ENCODE measurements around the gene ARID5B. TPM values are rescaled to one million over a fixed set of nuclear protein-coding genes. Genes with fewer than 3 reads are reported as not detected.
A peak's percentile ranks its signal among the peaks of the same experiment; 100 is the strongest.

The ARID5B gene
- polyA plus RNA-seq, 1 of the 3 experiments (the other 2 are of a cell fraction), result 10.9 TPM

GRCh38 chr10:61897671-61898434 is 3.6 kb upstream of the ARID5B start (continued):
- TF ChIP-seq FOXJ3 (CRISPR knock-in tag; IDR thresholded peaks at IDR 0.05) (no peak), EZH2phosphoT487 (IDR thresholded peaks at IDR 0.05; ENCODE audit: borderline replicate concordance, low read depth) (no peak)

- ChIA-PET POLR2A (no interaction called here), CTCF (interaction anchor here (0.6 to 2.8 kb wide), 10 partner anchors 10 to 350 kb away, joined by 3 to 16 read pairs (median 4); no protein-coding TSS in a partner anchor)
- Histone ChIP-seq H3K4me2 (peak overlapping the region; percentile 91), H3K9me3 (no peaks in the 10 kb centered on the region), H3K9ac (peak overlapping the region; percentile 87; the same call in 1 of the 2 replicates), H3K9me2 (no peaks in the 10 kb centered on the region), H4K20me1 (ENCODE audit: insufficient read depth) (no peaks in the 10 kb centered on the region), H3K4me3 (ENCODE audit: low read depth in 2 of 2, low read length in 1 of 2) (peak overlapping the region in 1 of 2 experiments; percentile 84; a peak in 1 of 4 replicates), H3K36me3 (replicated peaks in 1 of 2; ENCODE audit: control insufficient read depth in 1 of 2, insufficient read depth in 2 of 2, low read length in 1 of 2) (no peaks in the 10 kb centered on the region), H3K27ac (ENCODE audit: low read depth in 2 of 2, low read length in 1 of 2) (peak overlapping the region; percentile 87 to 99; a peak in 3 of 4 replicates), H3K27me3 (ENCODE audit: insufficient read depth) (no peaks in the 10 kb centered on the region), H3K4me1 (ENCODE audit: control insufficient read depth in 1 of 2, insufficient read depth in 2 of 2, low read depth in 1 of 2, low read length in 1 of 2) (peaks cover 16 to 21% of the 10 kb centered on the region in 2 experiments; a peak in 3 of 4 replicates), H3K79me2 (ENCODE audit: insufficient read depth) (peaks cover 20% of the 10 kb centered on the region), H2AFZ (ENCODE audit: low read depth) (peak overlapping the region; percentile 92; the same call in 1 of the 2 replicates), H3F3A (replicated peaks; ENCODE audit: insufficient read depth) (peaks cover 24% of the 10 kb centered on the region)
- no peak for DNase-seq
- TF ChIP-seq FOXM1 (IDR thresholded peaks at IDR 0.05; ENCODE audit: low read depth) (no peak), RCOR1 (IDR thresholded peaks at IDR 0.05; ENCODE audit: low read length) (no peak), MEF2A (IDR thresholded peaks at IDR 0.05; ENCODE audit: borderline replicate concordance, low read depth) (no peak), NFIC (IDR thresholded peaks at IDR 0.05; ENCODE audit: borderline replicate concordance) (no peak), SIN3A (IDR thresholded peaks at IDR 0.05; ENCODE audit: borderline replicate concordance, low read depth, low read length) (no peak), EP300 (IDR thresholded peaks at IDR 0.05; ENCODE audit: borderline replicate concordance in 1 of 2, low read depth in 1 of 2, low read length in 1 of 2) (no peak), RXRA (IDR thresholded peaks at IDR 0.05; ENCODE audit: borderline replicate concordance, low read depth) (no peak), RAD21 (IDR thresholded peaks at IDR 0.05; ENCODE audit: low read length) (no peak), GABPA (IDR thresholded peaks at IDR 0.05; ENCODE audit: low read depth) (no peak), TEAD4 (IDR thresholded peaks at IDR 0.05; ENCODE audit: borderline replicate concordance, insufficient read depth) (no peak), CHD2 (IDR thresholded peaks at IDR 0.05; ENCODE audit: low read length, partially characterized antibody) (no peak), RFX5 (IDR thresholded peaks at IDR 0.05; ENCODE audit: low read length) (no peak), ELF1 (IDR thresholded peaks at IDR 0.05) (no peak), YY1 (IDR thresholded peaks at IDR 0.05; ENCODE audit: low read depth) (no peak), MXI1 (IDR thresholded peaks at IDR 0.05; ENCODE audit: low read depth, low read length) (no peak), JUND (IDR thresholded peaks at IDR 0.05) (no peak)
- TF ChIP-seq, protein P1, sequence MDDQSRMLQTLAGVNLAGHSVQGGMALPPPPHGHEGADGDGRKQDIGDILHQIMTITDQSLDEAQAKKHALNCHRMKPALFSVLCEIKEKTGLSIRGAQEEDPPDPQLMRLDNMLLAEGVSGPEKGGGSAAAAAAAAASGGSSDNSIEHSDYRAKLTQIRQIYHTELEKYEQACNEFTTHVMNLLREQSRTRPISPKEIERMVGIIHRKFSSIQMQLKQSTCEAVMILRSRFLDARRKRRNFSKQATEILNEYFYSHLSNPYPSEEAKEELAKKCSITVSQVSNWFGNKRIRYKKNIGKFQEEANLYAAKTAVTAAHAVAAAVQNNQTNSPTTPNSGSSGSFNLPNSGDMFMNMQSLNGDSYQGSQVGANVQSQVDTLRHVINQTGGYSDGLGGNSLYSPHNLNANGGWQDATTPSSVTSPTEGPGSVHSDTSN (IDR thresholded peaks at IDR 0.05), result no peak
- TF ChIP-seq, protein P2, sequence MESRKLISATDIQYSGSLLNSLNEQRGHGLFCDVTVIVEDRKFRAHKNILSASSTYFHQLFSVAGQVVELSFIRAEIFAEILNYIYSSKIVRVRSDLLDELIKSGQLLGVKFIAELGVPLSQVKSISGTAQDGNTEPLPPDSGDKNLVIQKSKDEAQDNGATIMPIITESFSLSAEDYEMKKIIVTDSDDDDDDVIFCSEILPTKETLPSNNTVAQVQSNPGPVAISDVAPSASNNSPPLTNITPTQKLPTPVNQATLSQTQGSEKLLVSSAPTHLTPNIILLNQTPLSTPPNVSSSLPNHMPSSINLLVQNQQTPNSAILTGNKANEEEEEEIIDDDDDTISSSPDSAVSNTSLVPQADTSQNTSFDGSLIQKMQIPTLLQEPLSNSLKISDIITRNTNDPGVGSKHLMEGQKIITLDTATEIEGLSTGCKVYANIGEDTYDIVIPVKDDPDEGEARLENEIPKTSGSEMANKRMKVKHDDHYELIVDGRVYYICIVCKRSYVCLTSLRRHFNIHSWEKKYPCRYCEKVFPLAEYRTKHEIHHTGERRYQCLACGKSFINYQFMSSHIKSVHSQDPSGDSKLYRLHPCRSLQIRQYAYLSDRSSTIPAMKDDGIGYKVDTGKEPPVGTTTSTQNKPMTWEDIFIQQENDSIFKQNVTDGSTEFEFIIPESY (IDR thresholded peaks at IDR 0.05; ENCODE audit: borderline replicate concordance, low read depth), result no peak
- TF ChIP-seq, protein P3, sequence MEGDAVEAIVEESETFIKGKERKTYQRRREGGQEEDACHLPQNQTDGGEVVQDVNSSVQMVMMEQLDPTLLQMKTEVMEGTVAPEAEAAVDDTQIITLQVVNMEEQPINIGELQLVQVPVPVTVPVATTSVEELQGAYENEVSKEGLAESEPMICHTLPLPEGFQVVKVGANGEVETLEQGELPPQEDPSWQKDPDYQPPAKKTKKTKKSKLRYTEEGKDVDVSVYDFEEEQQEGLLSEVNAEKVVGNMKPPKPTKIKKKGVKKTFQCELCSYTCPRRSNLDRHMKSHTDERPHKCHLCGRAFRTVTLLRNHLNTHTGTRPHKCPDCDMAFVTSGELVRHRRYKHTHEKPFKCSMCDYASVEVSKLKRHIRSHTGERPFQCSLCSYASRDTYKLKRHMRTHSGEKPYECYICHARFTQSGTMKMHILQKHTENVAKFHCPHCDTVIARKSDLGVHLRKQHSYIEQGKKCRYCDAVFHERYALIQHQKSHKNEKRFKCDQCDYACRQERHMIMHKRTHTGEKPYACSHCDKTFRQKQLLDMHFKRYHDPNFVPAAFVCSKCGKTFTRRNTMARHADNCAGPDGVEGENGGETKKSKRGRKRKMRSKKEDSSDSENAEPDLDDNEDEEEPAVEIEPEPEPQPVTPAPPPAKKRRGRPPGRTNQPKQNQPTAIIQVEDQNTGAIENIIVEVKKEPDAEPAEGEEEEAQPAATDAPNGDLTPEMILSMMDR (IDR thresholded peaks at IDR 0.05), result no peak
- TF ChIP-seq, protein P4, sequence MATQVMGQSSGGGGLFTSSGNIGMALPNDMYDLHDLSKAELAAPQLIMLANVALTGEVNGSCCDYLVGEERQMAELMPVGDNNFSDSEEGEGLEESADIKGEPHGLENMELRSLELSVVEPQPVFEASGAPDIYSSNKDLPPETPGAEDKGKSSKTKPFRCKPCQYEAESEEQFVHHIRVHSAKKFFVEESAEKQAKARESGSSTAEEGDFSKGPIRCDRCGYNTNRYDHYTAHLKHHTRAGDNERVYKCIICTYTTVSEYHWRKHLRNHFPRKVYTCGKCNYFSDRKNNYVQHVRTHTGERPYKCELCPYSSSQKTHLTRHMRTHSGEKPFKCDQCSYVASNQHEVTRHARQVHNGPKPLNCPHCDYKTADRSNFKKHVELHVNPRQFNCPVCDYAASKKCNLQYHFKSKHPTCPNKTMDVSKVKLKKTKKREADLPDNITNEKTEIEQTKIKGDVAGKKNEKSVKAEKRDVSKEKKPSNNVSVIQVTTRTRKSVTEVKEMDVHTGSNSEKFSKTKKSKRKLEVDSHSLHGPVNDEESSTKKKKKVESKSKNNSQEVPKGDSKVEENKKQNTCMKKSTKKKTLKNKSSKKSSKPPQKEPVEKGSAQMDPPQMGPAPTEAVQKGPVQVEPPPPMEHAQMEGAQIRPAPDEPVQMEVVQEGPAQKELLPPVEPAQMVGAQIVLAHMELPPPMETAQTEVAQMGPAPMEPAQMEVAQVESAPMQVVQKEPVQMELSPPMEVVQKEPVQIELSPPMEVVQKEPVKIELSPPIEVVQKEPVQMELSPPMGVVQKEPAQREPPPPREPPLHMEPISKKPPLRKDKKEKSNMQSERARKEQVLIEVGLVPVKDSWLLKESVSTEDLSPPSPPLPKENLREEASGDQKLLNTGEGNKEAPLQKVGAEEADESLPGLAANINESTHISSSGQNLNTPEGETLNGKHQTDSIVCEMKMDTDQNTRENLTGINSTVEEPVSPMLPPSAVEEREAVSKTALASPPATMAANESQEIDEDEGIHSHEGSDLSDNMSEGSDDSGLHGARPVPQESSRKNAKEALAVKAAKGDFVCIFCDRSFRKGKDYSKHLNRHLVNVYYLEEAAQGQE (IDR thresholded peaks at IDR 0.05; ENCODE audit: low read depth, low read length), result no peak
- WGBS (ENCODE audit: low lambda C conversion rate), result 28% methylated on average over 2 of the region's 2 CpGs
Observed at GRCh38 chr10:61898435-61898778, 3.1 kb upstream of the ARID5B start.
